GM23338 (cell line): ENCODE results near the gene AMZ1. TPM values are rescaled to one million over a fixed set of nuclear protein-coding genes. Genes with fewer than 3 reads are reported as not detected.

Experiments
- ATAC-seq: fragments of 200-7000 bp; cut with Tn5 transposase; 3 replicates; pipeline ENCODE4 v1.9.1; 2020
- DNase-seq: peaks from one replicate; pipeline ENCODE4 v3.0.0-alpha.2; 2015; ENCODE audit warnings: low spot score
- H2AFZ ChIP-seq: fragments of 200-600 bp; sonication (generic); 2 replicates; pipeline ENCODE4 v1.8.0; 2016; ENCODE audit warnings: antibody characterized with exemption, mild to moderate bottlenecking, moderate library complexity
- H3F3A ChIP-seq: fragments of 200-600 bp; sonication (generic); replicated peaks from 2 replicates; pipeline ENCODE4 v1.8.0; 2017; ENCODE audit warnings: antibody characterized with exemption, mixed run types, low read depth
- H3K27ac ChIP-seq: fragments of 200-600 bp; sonication (generic); 2 replicates; pipeline ENCODE4 v1.6.1; 2016; ENCODE audit warnings: low read depth
- H3K27me3 ChIP-seq: fragments of 200-600 bp; sonication (generic); 2 replicates; pipeline ENCODE4 v1.8.0; 2016; ENCODE audit warnings: mild to moderate bottlenecking, mixed run types, moderate library complexity; ENCODE audit not compliant: insufficient read depth
- H3K36me3 ChIP-seq: fragments of 200-600 bp; sonication (generic); 2 replicates; pipeline ENCODE4 v1.8.0; 2016; ENCODE audit warnings: mild to moderate bottlenecking; ENCODE audit not compliant: insufficient read depth
- H3K4me1 ChIP-seq: fragments of 200-600 bp; sonication (generic); 2 replicates; pipeline ENCODE4 v1.8.0; 2016; ENCODE audit warnings: mild to moderate bottlenecking, moderate library complexity; ENCODE audit not compliant: insufficient read depth
- H3K4me2 ChIP-seq: fragments of 200-600 bp; sonication (generic); 2 replicates; pipeline ENCODE4 v1.7.1; 2017; ENCODE audit warnings: mixed run types
- H3K4me3 ChIP-seq: fragments of 200-600 bp; sonication (generic); 2 replicates; pipeline ENCODE4 v1.6.1; 2016; ENCODE audit warnings: mixed run types
- H3K79me2 ChIP-seq: fragments of 200-600 bp; sonication (generic); replicated peaks from 2 replicates; pipeline ENCODE4 v1.8.0; 2017; ENCODE audit warnings: mild to moderate bottlenecking; ENCODE audit not compliant: insufficient read depth
- H3K9me2 ChIP-seq: fragments of 200-600 bp; sonication (generic); 2 replicates; pipeline ENCODE4 v1.8.0; 2017; ENCODE audit not compliant: insufficient read depth
- H4K20me1 ChIP-seq: fragments of 200-600 bp; sonication (generic); replicated peaks from 2 replicates; pipeline ENCODE4 v1.8.0; 2017; ENCODE audit warnings: mild to moderate bottlenecking; ENCODE audit not compliant: insufficient read depth
- H3K27ac Mint-ChIP-seq: 2 replicates; pipeline ENCODE4 v1.8.0; 2020; ENCODE audit warnings: inconsistent platforms, mild to moderate bottlenecking, moderate library complexity, mixed read lengths
- H3K27me3 Mint-ChIP-seq: 3 replicates; pipeline ENCODE4 v1.8.0; 2022; ENCODE audit warnings: low read depth, mild to moderate bottlenecking, moderate library complexity, mixed read lengths, inconsistent platforms; ENCODE audit not compliant: insufficient read depth, poor library complexity
- H3K36me3 Mint-ChIP-seq: 3 replicates; pipeline ENCODE4 v1.8.0; 2021; ENCODE audit warnings: low read depth, mild to moderate bottlenecking, inconsistent platforms, moderate library complexity, mixed read lengths
- H3K4me1 Mint-ChIP-seq: 3 replicates; pipeline ENCODE4 v1.8.0; 2020; ENCODE audit warnings: mild to moderate bottlenecking, inconsistent platforms, mixed read lengths
- H3K4me3 Mint-ChIP-seq: 3 replicates; pipeline ENCODE4 v1.8.0; 2021; ENCODE audit warnings: moderate library complexity, mild to moderate bottlenecking, inconsistent platforms, mixed read lengths
- H3K9me3 Mint-ChIP-seq: 3 replicates; pipeline ENCODE4 v1.8.0; 2020; ENCODE audit warnings: moderate library complexity, mild to moderate bottlenecking, inconsistent platforms, mixed read lengths
- CREB1 ChIP-seq: fragments of 250-450 bp; sonication (Bioruptor Pico); IDR thresholded peaks from 2 replicates; pipeline ENCODE4 v1.5.0; 2020; ENCODE audit warnings: low read depth, mild to moderate bottlenecking, moderate library complexity
- EZH2 ChIP-seq: fragments of 200-600 bp; sonication (generic); IDR thresholded peaks from one replicate; pipeline ENCODE4 v1.8.0; 2017; ENCODE audit warnings: antibody characterized with exemption, mild to moderate bottlenecking, low read depth; ENCODE audit not compliant: unreplicated experiment
- EZH2phosphoT487 ChIP-seq: fragments of 200-600 bp; sonication (generic); IDR thresholded peaks from one replicate; pipeline ENCODE4 v1.8.1; 2018; ENCODE audit warnings: antibody characterized with exemption; ENCODE audit not compliant: unreplicated experiment
- JUNB ChIP-seq: IDR thresholded peaks from one replicate; pipeline ENCODE4 v1.6.1; 2016; ENCODE audit warnings: antibody characterized with exemption; ENCODE audit not compliant: unreplicated experiment
- NANOG ChIP-seq: IDR thresholded peaks from 2 replicates; pipeline ENCODE4 v1.6.1; 2016; ENCODE audit warnings: antibody characterized with exemption, borderline replicate concordance
- POLR2AphosphoS5 ChIP-seq: IDR thresholded peaks from 2 replicates; pipeline ENCODE4 v1.6.1; 2016; ENCODE audit warnings: antibody characterized with exemption, low read depth
- STAT1 ChIP-seq: IDR thresholded peaks from one replicate; pipeline ENCODE4 v1.6.1; 2016; ENCODE audit warnings: antibody characterized with exemption; ENCODE audit not compliant: unreplicated experiment
- ZNF114 ChIP-seq: fragments of 250-450 bp; sonication (Bioruptor Pico); IDR thresholded peaks from 2 replicates; pipeline ENCODE4 v1.5.0; 2020; ENCODE audit warnings: mild to moderate bottlenecking, moderate library complexity
- ZNF331 ChIP-seq: fragments of 250-450 bp; sonication (Bioruptor Pico); IDR thresholded peaks from 2 replicates; pipeline ENCODE4 v1.5.0; 2020; ENCODE audit warnings: low read depth, mild to moderate bottlenecking, moderate library complexity
- polyA plus RNA-seq: library from polyadenylated mRNA; unstranded; fragments of >200 nt; fragmentation: Nextera tagmentation; extraction: Ambion mirVana; gene quantifications from 2 replicates; pipeline ENCODE4 v1.2.1, GENCODE V29; 2016
- total RNA-seq: library from RNA; depleted of rRNA; stranded (reverse); fragments of >200 nt; shearing (Covaris generic); gene quantifications from 2 replicates; pipeline ENCODE4 v1.2.3, GENCODE V29; 2014
- TF ChIP-seq, protein P1 (sequence below): IDR thresholded peaks from 2 replicates; pipeline ENCODE4 v1.6.1; 2016; ENCODE audit warnings: antibody characterized with exemption
- TF ChIP-seq, protein P2 (sequence below): IDR thresholded peaks from one replicate; pipeline ENCODE4 v1.6.1; 2018; ENCODE audit warnings: antibody characterized with exemption; ENCODE audit not compliant: unreplicated experiment
- TF ChIP-seq, protein P3 (sequence below): fragments of 250-450 bp; sonication (Bioruptor Pico); IDR thresholded peaks from 2 replicates; pipeline ENCODE4 v1.5.0; 2020; ENCODE audit warnings: mild to moderate bottlenecking, moderate library complexity
- TF ChIP-seq, protein P4 (sequence below), 2 experiments: fragments of 200-600 bp in 1 of 2; sonication (generic) in 1 of 2; conservative IDR thresholded peaks; 2 replicates each; pipeline versions ENCODE4 v1.5.1 to v1.6.1; 2016 to 2017; ENCODE audit warnings: antibody characterized with exemption in 2 of 2, low read depth in 2 of 2, mild to moderate bottlenecking in 2 of 2, moderate library complexity in 1 of 2

Gene AMZ1
- total and polyA plus RNA-seq, 2 experiments from 2014 or later: 0.73 to 4.5 TPM

DNA sequence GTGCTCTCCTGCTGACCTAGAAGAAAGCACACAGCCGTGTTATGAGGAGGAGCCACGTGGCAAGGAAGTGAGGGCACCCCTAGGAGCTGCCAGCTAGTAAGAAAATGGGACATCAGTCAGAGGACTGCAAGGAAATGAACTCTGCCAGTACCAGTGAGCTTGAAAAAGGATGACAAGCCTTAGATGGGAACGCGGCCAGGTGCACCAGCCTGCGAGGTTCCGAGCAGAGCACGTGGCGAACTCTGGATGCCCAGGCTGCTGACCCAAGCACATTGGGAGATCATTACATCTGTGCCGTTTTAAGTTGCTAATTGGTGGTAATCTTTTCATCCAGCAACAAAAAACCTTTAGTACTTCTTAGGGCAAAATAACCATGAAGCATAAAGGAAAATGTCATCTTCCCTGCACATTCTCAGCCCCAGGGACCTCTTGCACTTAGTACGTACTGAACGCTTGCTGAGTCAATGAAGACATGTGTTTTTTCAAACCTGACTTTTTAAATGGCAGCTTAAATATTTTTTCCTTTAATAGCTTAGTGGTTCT, 69.4 kb downstream of the AMZ1 start:
- peaks cover 14% of the 10 kb centered on the region for H3K4me1 ChIP-seq
- Mint-ChIP-seq H3K9me3 (no peaks in the 10 kb centered on the region), H3K4me1 (peaks cover 37% of the 10 kb centered on the region), H3K36me3 (peaks cover 38% of the 10 kb centered on the region), H3K27ac (peak overlapping the region; percentile 89), H3K4me3 (no peak overlapping the region), H3K27me3 (peaks cover 11% of the 10 kb centered on the region)
- H2AFZ ChIP-seq: no peak overlapping the region
- H3K4me2 ChIP-seq: no peak overlapping the region
- no peaks in the 10 kb centered on the region for H3K27me3 ChIP-seq
- DNase-seq: no peak
- H4K20me1 ChIP-seq: peaks cover 10% of the 10 kb centered on the region; the same call in 1 of the 2 replicates
- no peaks in the 10 kb centered on the region; the same call in 1 of the 2 replicates for H3K36me3 ChIP-seq
- ATAC-seq: no peak
- H3K79me2 ChIP-seq: peaks cover 88% of the 10 kb centered on the region
- H3K4me3 ChIP-seq: no peak overlapping the region
- no peak for TF ChIP-seq JUNB
- TF ChIP-seq, protein P1, sequence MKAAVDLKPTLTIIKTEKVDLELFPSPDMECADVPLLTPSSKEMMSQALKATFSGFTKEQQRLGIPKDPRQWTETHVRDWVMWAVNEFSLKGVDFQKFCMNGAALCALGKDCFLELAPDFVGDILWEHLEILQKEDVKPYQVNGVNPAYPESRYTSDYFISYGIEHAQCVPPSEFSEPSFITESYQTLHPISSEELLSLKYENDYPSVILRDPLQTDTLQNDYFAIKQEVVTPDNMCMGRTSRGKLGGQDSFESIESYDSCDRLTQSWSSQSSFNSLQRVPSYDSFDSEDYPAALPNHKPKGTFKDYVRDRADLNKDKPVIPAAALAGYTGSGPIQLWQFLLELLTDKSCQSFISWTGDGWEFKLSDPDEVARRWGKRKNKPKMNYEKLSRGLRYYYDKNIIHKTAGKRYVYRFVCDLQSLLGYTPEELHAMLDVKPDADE: no peak
- TF ChIP-seq POLR2AphosphoS5: no peak
- TF ChIP-seq CREB1: no peak
- TF ChIP-seq, protein P2, sequence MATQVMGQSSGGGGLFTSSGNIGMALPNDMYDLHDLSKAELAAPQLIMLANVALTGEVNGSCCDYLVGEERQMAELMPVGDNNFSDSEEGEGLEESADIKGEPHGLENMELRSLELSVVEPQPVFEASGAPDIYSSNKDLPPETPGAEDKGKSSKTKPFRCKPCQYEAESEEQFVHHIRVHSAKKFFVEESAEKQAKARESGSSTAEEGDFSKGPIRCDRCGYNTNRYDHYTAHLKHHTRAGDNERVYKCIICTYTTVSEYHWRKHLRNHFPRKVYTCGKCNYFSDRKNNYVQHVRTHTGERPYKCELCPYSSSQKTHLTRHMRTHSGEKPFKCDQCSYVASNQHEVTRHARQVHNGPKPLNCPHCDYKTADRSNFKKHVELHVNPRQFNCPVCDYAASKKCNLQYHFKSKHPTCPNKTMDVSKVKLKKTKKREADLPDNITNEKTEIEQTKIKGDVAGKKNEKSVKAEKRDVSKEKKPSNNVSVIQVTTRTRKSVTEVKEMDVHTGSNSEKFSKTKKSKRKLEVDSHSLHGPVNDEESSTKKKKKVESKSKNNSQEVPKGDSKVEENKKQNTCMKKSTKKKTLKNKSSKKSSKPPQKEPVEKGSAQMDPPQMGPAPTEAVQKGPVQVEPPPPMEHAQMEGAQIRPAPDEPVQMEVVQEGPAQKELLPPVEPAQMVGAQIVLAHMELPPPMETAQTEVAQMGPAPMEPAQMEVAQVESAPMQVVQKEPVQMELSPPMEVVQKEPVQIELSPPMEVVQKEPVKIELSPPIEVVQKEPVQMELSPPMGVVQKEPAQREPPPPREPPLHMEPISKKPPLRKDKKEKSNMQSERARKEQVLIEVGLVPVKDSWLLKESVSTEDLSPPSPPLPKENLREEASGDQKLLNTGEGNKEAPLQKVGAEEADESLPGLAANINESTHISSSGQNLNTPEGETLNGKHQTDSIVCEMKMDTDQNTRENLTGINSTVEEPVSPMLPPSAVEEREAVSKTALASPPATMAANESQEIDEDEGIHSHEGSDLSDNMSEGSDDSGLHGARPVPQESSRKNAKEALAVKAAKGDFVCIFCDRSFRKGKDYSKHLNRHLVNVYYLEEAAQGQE: no peak
- TF ChIP-seq ZNF114 (CRISPR knock-in tag): no peak
- TF ChIP-seq EZH2phosphoT487: no peak
- TF ChIP-seq EZH2: no peak
- no peak for TF ChIP-seq NANOG
- no peak for TF ChIP-seq ZNF331 (CRISPR knock-in tag)
- TF ChIP-seq STAT1: no peak
- TF ChIP-seq, protein P3, sequence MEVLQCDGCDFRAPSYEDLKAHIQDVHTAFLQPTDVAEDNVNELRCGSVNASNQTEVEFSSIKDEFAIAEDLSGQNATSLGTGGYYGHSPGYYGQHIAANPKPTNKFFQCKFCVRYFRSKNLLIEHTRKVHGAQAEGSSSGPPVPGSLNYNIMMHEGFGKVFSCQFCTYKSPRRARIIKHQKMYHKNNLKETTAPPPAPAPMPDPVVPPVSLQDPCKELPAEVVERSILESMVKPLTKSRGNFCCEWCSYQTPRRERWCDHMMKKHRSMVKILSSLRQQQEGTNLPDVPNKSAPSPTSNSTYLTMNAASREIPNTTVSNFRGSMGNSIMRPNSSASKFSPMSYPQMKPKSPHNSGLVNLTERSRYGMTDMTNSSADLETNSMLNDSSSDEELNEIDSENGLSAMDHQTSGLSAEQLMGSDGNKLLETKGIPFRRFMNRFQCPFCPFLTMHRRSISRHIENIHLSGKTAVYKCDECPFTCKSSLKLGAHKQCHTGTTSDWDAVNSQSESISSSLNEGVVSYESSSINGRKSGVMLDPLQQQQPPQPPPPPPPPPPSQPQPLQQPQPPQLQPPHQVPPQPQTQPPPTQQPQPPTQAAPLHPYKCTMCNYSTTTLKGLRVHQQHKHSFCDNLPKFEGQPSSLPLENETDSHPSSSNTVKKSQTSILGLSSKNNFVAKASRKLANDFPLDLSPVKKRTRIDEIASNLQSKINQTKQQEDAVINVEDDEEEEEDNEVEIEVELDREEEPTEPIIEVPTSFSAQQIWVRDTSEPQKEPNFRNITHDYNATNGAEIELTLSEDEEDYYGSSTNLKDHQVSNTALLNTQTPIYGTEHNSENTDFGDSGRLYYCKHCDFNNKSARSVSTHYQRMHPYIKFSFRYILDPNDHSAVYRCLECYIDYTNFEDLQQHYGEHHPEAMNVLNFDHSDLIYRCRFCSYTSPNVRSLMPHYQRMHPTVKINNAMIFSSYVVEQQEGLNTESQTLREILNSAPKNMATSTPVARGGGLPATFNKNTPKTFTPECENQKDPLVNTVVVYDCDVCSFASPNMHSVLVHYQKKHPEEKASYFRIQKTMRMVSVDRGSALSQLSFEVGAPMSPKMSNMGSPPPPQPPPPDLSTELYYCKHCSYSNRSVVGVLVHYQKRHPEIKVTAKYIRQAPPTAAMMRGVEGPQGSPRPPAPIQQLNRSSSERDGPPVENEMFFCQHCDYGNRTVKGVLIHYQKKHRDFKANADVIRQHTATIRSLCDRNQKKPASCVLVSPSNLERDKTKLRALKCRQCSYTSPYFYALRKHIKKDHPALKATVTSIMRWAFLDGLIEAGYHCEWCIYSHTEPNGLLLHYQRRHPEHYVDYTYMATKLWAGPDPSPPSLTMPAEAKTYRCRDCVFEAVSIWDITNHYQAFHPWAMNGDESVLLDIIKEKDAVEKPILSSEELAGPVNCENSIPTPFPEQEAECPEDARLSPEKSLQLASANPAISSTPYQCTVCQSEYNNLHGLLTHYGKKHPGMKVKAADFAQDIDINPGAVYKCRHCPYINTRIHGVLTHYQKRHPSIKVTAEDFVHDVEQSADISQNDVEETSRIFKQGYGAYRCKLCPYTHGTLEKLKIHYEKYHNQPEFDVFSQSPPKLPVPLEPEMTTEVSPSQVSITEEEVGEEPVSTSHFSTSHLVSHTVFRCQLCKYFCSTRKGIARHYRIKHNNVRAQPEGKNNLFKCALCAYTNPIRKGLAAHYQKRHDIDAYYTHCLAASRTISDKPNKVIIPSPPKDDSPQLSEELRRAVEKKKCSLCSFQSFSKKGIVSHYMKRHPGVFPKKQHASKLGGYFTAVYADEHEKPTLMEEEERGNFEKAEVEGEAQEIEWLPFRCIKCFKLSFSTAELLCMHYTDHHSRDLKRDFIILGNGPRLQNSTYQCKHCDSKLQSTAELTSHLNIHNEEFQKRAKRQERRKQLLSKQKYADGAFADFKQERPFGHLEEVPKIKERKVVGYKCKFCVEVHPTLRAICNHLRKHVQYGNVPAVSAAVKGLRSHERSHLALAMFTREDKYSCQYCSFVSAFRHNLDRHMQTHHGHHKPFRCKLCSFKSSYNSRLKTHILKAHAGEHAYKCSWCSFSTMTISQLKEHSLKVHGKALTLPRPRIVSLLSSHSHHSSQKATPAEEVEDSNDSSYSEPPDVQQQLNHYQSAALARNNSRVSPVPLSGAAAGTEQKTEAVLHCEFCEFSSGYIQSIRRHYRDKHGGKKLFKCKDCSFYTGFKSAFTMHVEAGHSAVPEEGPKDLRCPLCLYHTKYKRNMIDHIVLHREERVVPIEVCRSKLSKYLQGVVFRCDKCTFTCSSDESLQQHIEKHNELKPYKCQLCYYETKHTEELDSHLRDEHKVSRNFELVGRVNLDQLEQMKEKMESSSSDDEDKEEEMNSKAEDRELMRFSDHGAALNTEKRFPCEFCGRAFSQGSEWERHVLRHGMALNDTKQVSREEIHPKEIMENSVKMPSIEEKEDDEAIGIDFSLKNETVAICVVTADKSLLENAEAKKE (CRISPR knock-in tag): no peak
- TF ChIP-seq, protein P4, sequence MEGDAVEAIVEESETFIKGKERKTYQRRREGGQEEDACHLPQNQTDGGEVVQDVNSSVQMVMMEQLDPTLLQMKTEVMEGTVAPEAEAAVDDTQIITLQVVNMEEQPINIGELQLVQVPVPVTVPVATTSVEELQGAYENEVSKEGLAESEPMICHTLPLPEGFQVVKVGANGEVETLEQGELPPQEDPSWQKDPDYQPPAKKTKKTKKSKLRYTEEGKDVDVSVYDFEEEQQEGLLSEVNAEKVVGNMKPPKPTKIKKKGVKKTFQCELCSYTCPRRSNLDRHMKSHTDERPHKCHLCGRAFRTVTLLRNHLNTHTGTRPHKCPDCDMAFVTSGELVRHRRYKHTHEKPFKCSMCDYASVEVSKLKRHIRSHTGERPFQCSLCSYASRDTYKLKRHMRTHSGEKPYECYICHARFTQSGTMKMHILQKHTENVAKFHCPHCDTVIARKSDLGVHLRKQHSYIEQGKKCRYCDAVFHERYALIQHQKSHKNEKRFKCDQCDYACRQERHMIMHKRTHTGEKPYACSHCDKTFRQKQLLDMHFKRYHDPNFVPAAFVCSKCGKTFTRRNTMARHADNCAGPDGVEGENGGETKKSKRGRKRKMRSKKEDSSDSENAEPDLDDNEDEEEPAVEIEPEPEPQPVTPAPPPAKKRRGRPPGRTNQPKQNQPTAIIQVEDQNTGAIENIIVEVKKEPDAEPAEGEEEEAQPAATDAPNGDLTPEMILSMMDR (conservative IDR thresholded peaks at IDR 0.05; ENCODE audit: low read depth in 2 of 2): no peak
- no peak overlapping the region for H3K27ac ChIP-seq
- H3F3A ChIP-seq: no peaks in the 10 kb centered on the region
- no peaks in the 10 kb centered on the region for H3K9me2 ChIP-seq
